Keratinocyte (primary cell): ENCODE measurements around the gene DCDC1. TPM values are rescaled to one million over a fixed set of nuclear protein-coding genes. Genes with fewer than 3 reads are reported as not detected.

ENCODE experiments used
- DNase-seq: peaks from one replicate; pipeline ENCODE4 v3.0.0-alpha.2; 2011; ENCODE audit warnings: low read depth, missing footprints, low spot score
- FAIRE-seq: peaks from 2 replicates; lab custom pipeline; 2011; peaks lifted over from hg19 to GRCh38; lab: Jason Lieb, UNC
- H2AFZ ChIP-seq: 2 replicates; pipeline ENCODE4 v1.6.0; 2012; ENCODE audit warnings: low read length, control low read depth, inconsistent platforms; ENCODE audit not compliant: control insufficient read depth
- H3K27ac ChIP-seq: 2 replicates; pipeline ENCODE4 v1.5.1; 2011; ENCODE audit warnings: low read length; ENCODE audit not compliant: control insufficient read depth, insufficient read depth
- H3K27me3 ChIP-seq: 3 replicates; pipeline ENCODE4 v1.6.0; 2011; ENCODE audit warnings: low read length; ENCODE audit not compliant: control insufficient read depth, insufficient read depth; ENCODE audit errors: extremely low read depth
- H3K36me3 ChIP-seq, 2 experiments: 2 replicates in 1 of 2; 3 replicates in 1 of 2; pipeline ENCODE4 v1.5.1; 2011; ENCODE audit warnings: low read length in 2 of 2, mild to moderate bottlenecking in 1 of 2; ENCODE audit not compliant: control insufficient read depth in 2 of 2, insufficient read depth in 2 of 2; ENCODE audit errors: extremely low read depth in 1 of 2
- H3K4me1 ChIP-seq: 3 replicates; pipeline ENCODE4 v1.5.1; 2011; ENCODE audit warnings: low read length; ENCODE audit not compliant: control insufficient read depth, insufficient read depth; ENCODE audit errors: extremely low read depth
- H3K4me2 ChIP-seq: 3 replicates; pipeline ENCODE4 v1.6.0; 2011; ENCODE audit warnings: low read depth, low read length; ENCODE audit not compliant: control insufficient read depth, insufficient read depth; ENCODE audit errors: extremely low read depth
- H3K4me3 ChIP-seq, 3 experiments: fragments of 200-600 bp in 1 of 3; sonication (generic) in 1 of 3; 2 replicates in 2 of 3; 3 replicates in 1 of 3; pipeline ENCODE4 v1.5.1; 2011 to 2016; ENCODE audit warnings: low read length in 3 of 3, mild to moderate bottlenecking in 3 of 3, control low read depth in 2 of 3, inconsistent platforms in 1 of 3, low read depth in 1 of 3, mixed read lengths in 1 of 3, mixed run types in 1 of 3, moderate library complexity in 1 of 3; ENCODE audit not compliant: control insufficient read depth in 2 of 3, insufficient read depth in 2 of 3; ENCODE audit errors: extremely low read depth in 1 of 3
- H3K79me2 ChIP-seq: 2 replicates; pipeline ENCODE4 v1.6.0; 2012; ENCODE audit warnings: low read length; ENCODE audit not compliant: control insufficient read depth, insufficient read depth
- H3K9ac ChIP-seq: 3 replicates; pipeline ENCODE4 v1.6.0; 2011; ENCODE audit warnings: low read length; ENCODE audit not compliant: control insufficient read depth, insufficient read depth; ENCODE audit errors: extremely low read depth
- H3K9me1 ChIP-seq: 3 replicates; pipeline ENCODE4 v1.6.0; 2011; ENCODE audit warnings: low read length; ENCODE audit not compliant: control insufficient read depth, insufficient read depth; ENCODE audit errors: extremely low read depth
- H3K9me3 ChIP-seq: 2 replicates; pipeline ENCODE4 v1.5.1; 2012; ENCODE audit warnings: low read depth, low read length; ENCODE audit not compliant: control insufficient read depth
- H4K20me1 ChIP-seq: 3 replicates; pipeline ENCODE4 v1.6.0; 2011; ENCODE audit warnings: low read length; ENCODE audit not compliant: control insufficient read depth, insufficient read depth; ENCODE audit errors: extremely low read depth
- EZH2 ChIP-seq: IDR thresholded peaks from one replicate; pipeline ENCODE4 v1.6.1; 2012; ENCODE audit warnings: inconsistent platforms, mild to moderate bottlenecking, low read length, moderate library complexity
- dilution Hi-C: fragments of 300-500 bp; cut with MboI; formaldehyde crosslinking; loops from one replicate; pipeline ENCODE4 v1.7.0; 2020; ENCODE audit warnings: low sequenced_read_pairs; ENCODE audit not compliant: extremely low pct_ligation_motif_present
- polyA plus RNA-seq, 5 experiments: library from polyadenylated mRNA; depleted of rRNA in 3 of 5; stranded (reverse) in 3 of 5; stranded (forward) in 1 of 5; unstranded in 1 of 5; fragments of >200 nt; gene quantifications; 1 replicate in 1 of 5; 2 replicates in 3 of 5; 3 replicates in 1 of 5; pipeline versions ENCODE4 v1.2.1 to v1.2.3, GENCODE V29; 2011 to 2012; ENCODE audit warnings: missing spikeins in 2 of 5, low read depth in 1 of 5, low replicate concordance in 1 of 5
- TF ChIP-seq, protein P1 (sequence below), 3 experiments: IDR thresholded peaks in 1 of 3; conservative IDR thresholded peaks in 1 of 3; optimal IDR thresholded peaks in 1 of 3; 2 replicates in 2 of 3; 3 replicates in 1 of 3; pipeline versions ENCODE3 to v1.5.1; 2011; ENCODE audit warnings: low read length in 3 of 3, mild to moderate bottlenecking in 3 of 3, moderate library complexity in 2 of 3, control low read depth in 1 of 3, inconsistent platforms in 1 of 3; ENCODE audit not compliant: insufficient read depth in 2 of 3; ENCODE audit errors: extremely low read depth in 1 of 3

DCDC1 gene
- polyA plus RNA-seq, 1 donor (not counting 4 experiments of a cell fraction or from before 2014, with no cell fraction given) = 0.08 TPM

GRCh38 chr11:31069447-31070205, 299.9 kb downstream of the DCDC1 start:
- Histone ChIP-seq H3K27me3 (no peaks in the 10 kb centered on the region), H3K36me3 (no peaks in the 10 kb centered on the region), H3K27ac (no peak overlapping the region), H3K4me1 (no peaks in the 10 kb centered on the region), H4K20me1 (no peaks in the 10 kb centered on the region), H2AFZ (no peak overlapping the region), H3K9me1 (no peaks in the 10 kb centered on the region), H3K4me3 (no peak overlapping the region), H3K4me2 (no peak overlapping the region), H3K9ac (no peak overlapping the region), H3K79me2 (no peaks in the 10 kb centered on the region), H3K9me3 (no peaks in the 10 kb centered on the region)
- DNase-seq = no peak
- FAIRE-seq = no peak
- no peak for TF ChIP-seq EZH2
- TF ChIP-seq, protein P1, sequence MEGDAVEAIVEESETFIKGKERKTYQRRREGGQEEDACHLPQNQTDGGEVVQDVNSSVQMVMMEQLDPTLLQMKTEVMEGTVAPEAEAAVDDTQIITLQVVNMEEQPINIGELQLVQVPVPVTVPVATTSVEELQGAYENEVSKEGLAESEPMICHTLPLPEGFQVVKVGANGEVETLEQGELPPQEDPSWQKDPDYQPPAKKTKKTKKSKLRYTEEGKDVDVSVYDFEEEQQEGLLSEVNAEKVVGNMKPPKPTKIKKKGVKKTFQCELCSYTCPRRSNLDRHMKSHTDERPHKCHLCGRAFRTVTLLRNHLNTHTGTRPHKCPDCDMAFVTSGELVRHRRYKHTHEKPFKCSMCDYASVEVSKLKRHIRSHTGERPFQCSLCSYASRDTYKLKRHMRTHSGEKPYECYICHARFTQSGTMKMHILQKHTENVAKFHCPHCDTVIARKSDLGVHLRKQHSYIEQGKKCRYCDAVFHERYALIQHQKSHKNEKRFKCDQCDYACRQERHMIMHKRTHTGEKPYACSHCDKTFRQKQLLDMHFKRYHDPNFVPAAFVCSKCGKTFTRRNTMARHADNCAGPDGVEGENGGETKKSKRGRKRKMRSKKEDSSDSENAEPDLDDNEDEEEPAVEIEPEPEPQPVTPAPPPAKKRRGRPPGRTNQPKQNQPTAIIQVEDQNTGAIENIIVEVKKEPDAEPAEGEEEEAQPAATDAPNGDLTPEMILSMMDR (optimal IDR thresholded peaks at IDR 0.05 in 1 of 3, IDR thresholded peaks at IDR 0.05 in 1 of 3, conservative IDR thresholded peaks at IDR 0.05 in 1 of 3; ENCODE audit: extremely low read depth in 1 of 3, insufficient read depth in 2 of 3, low read length in 3 of 3) = no peak
- dilution Hi-C loops = no loop called here

GRCh38 chr11:31060880-31061279, 308.7 kb downstream of the DCDC1 start:
- H3K9ac ChIP-seq = no peak overlapping the region
- dilution Hi-C loops = no loop called here
- no peaks in the 10 kb centered on the region for H3K9me1 ChIP-seq
- no peaks in the 10 kb centered on the region for H4K20me1 ChIP-seq
- no peaks in the 10 kb centered on the region for H3K79me2 ChIP-seq
- no peaks in the 10 kb centered on the region for H3K4me1 ChIP-seq
- H3K36me3 ChIP-seq = no peaks in the 10 kb centered on the region
- no peak for TF ChIP-seq EZH2
- TF ChIP-seq, protein P1 (optimal IDR thresholded peaks at IDR 0.05 in 1 of 3, IDR thresholded peaks at IDR 0.05 in 1 of 3, conservative IDR thresholded peaks at IDR 0.05 in 1 of 3; ENCODE audit: extremely low read depth in 1 of 3, insufficient read depth in 2 of 3, low read length in 3 of 3) = no peak
- no peak overlapping the region for H3K4me3 ChIP-seq
- no peaks in the 10 kb centered on the region for H3K9me3 ChIP-seq
- no peak overlapping the region for H2AFZ ChIP-seq
- no peaks in the 10 kb centered on the region for H3K27me3 ChIP-seq
- no peak for FAIRE-seq
- no peak for DNase-seq
- no peak overlapping the region for H3K27ac ChIP-seq
- no peak overlapping the region for H3K4me2 ChIP-seq
